ENCODE results near the gene COL6A2. TPM values are rescaled to one million over a fixed set of nuclear protein-coding genes. Genes with fewer than 3 reads are reported as not detected.

Gene COL6A2
- total and polyA plus RNA-seq, 2 experiments from 2014 or later: 650 to 1,939 TPM

DNA sequence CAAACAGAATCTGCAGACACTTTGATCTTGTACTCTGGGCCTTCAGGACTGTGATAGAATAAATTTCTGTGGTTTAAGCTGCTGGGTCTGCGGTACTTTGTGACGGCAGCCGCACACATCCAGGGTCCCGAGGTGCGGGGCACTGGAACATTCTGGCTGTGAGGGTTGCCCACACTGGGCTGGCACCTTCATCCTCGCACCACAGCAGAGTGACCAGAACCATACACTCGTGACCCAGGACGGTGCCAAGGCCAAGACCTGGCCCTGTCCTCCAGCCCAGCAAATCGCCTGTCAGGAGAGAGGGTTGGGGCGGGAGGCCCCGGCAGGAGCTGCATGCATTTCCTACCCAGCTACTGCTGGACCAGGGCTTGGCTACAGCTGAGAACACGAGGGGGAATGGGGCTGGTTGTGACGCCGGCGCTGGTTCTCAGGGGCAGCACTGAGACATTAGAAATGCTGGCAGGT lies 60.1 kb downstream of the COL6A2 start:
- Histone ChIP-seq H3K27ac (no peak overlapping the region), H3K4me3 (no peak overlapping the region), H3F3A (ENCODE audit: insufficient read depth) (no peaks in the 10 kb centered on the region), H3K9me3 (ENCODE audit: low read depth) (no peaks in the 10 kb centered on the region), H3K9me2 (ENCODE audit: insufficient read depth) (no peaks in the 10 kb centered on the region), H3K36me3 (ENCODE audit: low read depth) (no peaks in the 10 kb centered on the region), H3K4me2 (ENCODE audit: unreplicated experiment) (no peak overlapping the region), H3K4me1 (ENCODE audit: insufficient read depth) (no peaks in the 10 kb centered on the region), H3K9ac (no peak overlapping the region), H3K27me3 (replicated peaks; ENCODE audit: insufficient read depth) (no peaks in the 10 kb centered on the region), H3K79me2 (ENCODE audit: insufficient read depth) (no peaks in the 10 kb centered on the region), H4K20me1 (ENCODE audit: insufficient read depth) (no peaks in the 10 kb centered on the region), H2AFZ (no peak overlapping the region)
- in situ Hi-C loops (cut with MboI): no loop called here
- DNase-seq: no peak
- WGBS, 2 experiments (ENCODE audit: low coverage in 1 of 2, low lambda C conversion rate in 2 of 2, missing lambda C conversion rate in 2 of 2): 82 to 87% methylated on average over 15 of the region's 15 CpGs
- TF ChIP-seq EZH2phosphoT487 (IDR thresholded peaks at IDR 0.05; ENCODE audit: insufficient read depth, low read depth) (no peak), EZH2 (IDR thresholded peaks at IDR 0.05; ENCODE audit: insufficient read depth, poor library complexity, severe bottlenecking) (no peak)

- in situ Hi-C loops (cut with MboI): no loop called here
- Histone ChIP-seq H3K9me3 (ENCODE audit: low read depth) (no peaks in the 10 kb centered on the region), H3K4me1 (ENCODE audit: insufficient read depth) (no peaks in the 10 kb centered on the region), H4K20me1 (ENCODE audit: insufficient read depth) (no peaks in the 10 kb centered on the region), H3K9ac (no peak overlapping the region), H3K4me3 (no peak overlapping the region), H3K36me3 (ENCODE audit: low read depth) (no peaks in the 10 kb centered on the region), H3K9me2 (ENCODE audit: insufficient read depth) (no peaks in the 10 kb centered on the region), H3F3A (ENCODE audit: insufficient read depth) (no peaks in the 10 kb centered on the region), H3K27ac (no peak overlapping the region), H2AFZ (no peak overlapping the region), H3K79me2 (ENCODE audit: insufficient read depth) (no peaks in the 10 kb centered on the region), H3K4me2 (ENCODE audit: unreplicated experiment) (no peak overlapping the region), H3K27me3 (replicated peaks; ENCODE audit: insufficient read depth) (no peaks in the 10 kb centered on the region)
- no peak for DNase-seq
- 77 to 86% methylated on average over 9 to 10 of the region's 10 CpGs for WGBS, 2 experiments (ENCODE audit: low coverage in 1 of 2, low lambda C conversion rate in 2 of 2, missing lambda C conversion rate in 2 of 2)
- TF ChIP-seq EZH2phosphoT487 (IDR thresholded peaks at IDR 0.05; ENCODE audit: insufficient read depth, low read depth): no peak
These were observed 60.9 kb downstream of the COL6A2 start for GRCh38 chr21:46158666-46159300.

DNA sequence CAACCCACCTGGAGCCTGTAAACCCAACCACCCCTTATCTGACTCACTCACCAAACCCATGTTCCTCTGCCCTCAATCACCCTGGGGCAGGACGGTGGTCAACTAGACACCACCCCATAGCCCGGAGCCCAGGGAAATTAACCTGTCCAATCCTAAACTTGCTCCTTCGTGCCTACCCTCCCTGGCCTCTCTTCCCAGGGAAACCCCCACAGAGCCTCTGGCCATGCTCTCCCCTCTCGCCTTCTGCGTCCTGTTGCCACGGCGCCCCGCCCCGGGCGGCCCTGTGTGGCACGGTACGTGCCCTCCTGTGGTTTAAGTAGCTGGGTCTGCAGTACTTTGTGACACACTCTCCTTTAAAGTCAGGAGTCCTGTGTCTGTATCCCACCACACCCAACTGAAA lies 61.5 kb downstream of the COL6A2 start:
- Histone ChIP-seq H3K79me2 (ENCODE audit: insufficient read depth) (no peaks in the 10 kb centered on the region), H3K9me2 (ENCODE audit: insufficient read depth) (no peaks in the 10 kb centered on the region), H3K27ac (no peak overlapping the region), H3F3A (ENCODE audit: insufficient read depth) (no peaks in the 10 kb centered on the region), H3K4me3 (no peak overlapping the region), H3K4me2 (ENCODE audit: unreplicated experiment) (no peak overlapping the region), H3K36me3 (ENCODE audit: low read depth) (no peaks in the 10 kb centered on the region), H3K9me3 (ENCODE audit: low read depth) (no peaks in the 10 kb centered on the region), H4K20me1 (ENCODE audit: insufficient read depth) (no peaks in the 10 kb centered on the region), H3K9ac (no peak overlapping the region), H3K27me3 (replicated peaks; ENCODE audit: insufficient read depth) (no peaks in the 10 kb centered on the region), H3K4me1 (ENCODE audit: insufficient read depth) (no peaks in the 10 kb centered on the region), H2AFZ (no peak overlapping the region)
- WGBS, 2 experiments (ENCODE audit: low coverage in 1 of 2, low lambda C conversion rate in 2 of 2, missing lambda C conversion rate in 2 of 2): 88 to 89% methylated on average over 12 of the region's 12 CpGs
- TF ChIP-seq EZH2phosphoT487 (IDR thresholded peaks at IDR 0.05; ENCODE audit: insufficient read depth, low read depth): no peak
- no peak for TF ChIP-seq EZH2 (IDR thresholded peaks at IDR 0.05; ENCODE audit: insufficient read depth, poor library complexity, severe bottlenecking)
- DNase-seq: no peak
- in situ Hi-C loops (cut with MboI): no loop called here

- no peak overlapping the region for H3K4me2 ChIP-seq (ENCODE audit: unreplicated experiment)
- no peaks in the 10 kb centered on the region for H4K20me1 ChIP-seq (ENCODE audit: insufficient read depth)
- no peaks in the 10 kb centered on the region for H3K9me2 ChIP-seq (ENCODE audit: insufficient read depth)
- no peak overlapping the region for H2AFZ ChIP-seq
- TF ChIP-seq EZH2 (IDR thresholded peaks at IDR 0.05; ENCODE audit: insufficient read depth, poor library complexity, severe bottlenecking): no peak
- TF ChIP-seq EZH2phosphoT487 (IDR thresholded peaks at IDR 0.05; ENCODE audit: insufficient read depth, low read depth): no peak
- H3K36me3 ChIP-seq (ENCODE audit: low read depth): no peaks in the 10 kb centered on the region
- 95 to 97% methylated on average over 13 to 32 of the region's 32 CpGs for WGBS, 2 experiments (ENCODE audit: low coverage in 1 of 2, low lambda C conversion rate in 2 of 2, missing lambda C conversion rate in 2 of 2)
- no peak overlapping the region for H3K27ac ChIP-seq
- H3F3A ChIP-seq (ENCODE audit: insufficient read depth): no peaks in the 10 kb centered on the region
- H3K9me3 ChIP-seq (ENCODE audit: low read depth): no peaks in the 10 kb centered on the region
- no peaks in the 10 kb centered on the region for H3K4me1 ChIP-seq (ENCODE audit: insufficient read depth)
- no peaks in the 10 kb centered on the region for H3K79me2 ChIP-seq (ENCODE audit: insufficient read depth)
- H3K27me3 ChIP-seq (replicated peaks; ENCODE audit: insufficient read depth): no peaks in the 10 kb centered on the region
- DNase-seq: no peak
- in situ Hi-C loops (cut with MboI): no loop called here
- no peak overlapping the region for H3K4me3 ChIP-seq
- no peak overlapping the region for H3K9ac ChIP-seq
These were observed 62.1 kb downstream of the COL6A2 start for GRCh38 chr21:46159841-46160656.

Data from GM23248 (cell line).